Sigmoid colon (tissue), 4 donors: ENCODE results near the gene TFF2.

Experiments used
- CTCF ChIP-seq, 4 experiments: fragments of 450-650 bp in 3 of 4; fragments of 200-600 bp in 1 of 4; IDR thresholded peaks; one replicate each; pipeline ENCODE4 v1.5.1; 2016 to 2019; ENCODE audit warnings: antibody characterized with exemption in 4 of 4, mild to moderate bottlenecking in 3 of 4, moderate library complexity in 2 of 4
- EP300 ChIP-seq, 4 donors: sonication (generic); formaldehyde crosslinking; IDR thresholded peaks; one replicate each; pipeline ENCODE4 v1.6.1; 2017; ENCODE audit warnings: antibody characterized with exemption in 4 of 4
- POLR2AphosphoS5 ChIP-seq, 4 donors: sonication (generic); formaldehyde crosslinking; IDR thresholded peaks; one replicate each; pipeline ENCODE4 v1.6.1; 2017; ENCODE audit warnings: antibody characterized with exemption in 4 of 4

- TF ChIP-seq CTCF (IDR thresholded peaks at IDR 0.05) (no peak), EP300 (IDR thresholded peaks at IDR 0.05) (no peak), POLR2AphosphoS5 (IDR thresholded peaks at IDR 0.05) (no peak)
These were observed 22.6 kb upstream of the TFF2 start for GRCh38 chr21:42373196-42373907.
